Measurements from ENCODE around the gene LMAN2. TPM values are rescaled to one million over a fixed set of nuclear protein-coding genes. Genes with fewer than 3 reads are reported as not detected.
A peak's percentile ranks its signal among the peaks of the same experiment; 100 is the strongest.
"Not testable (repeated sequence)": the region's sequence is repeated elsewhere in the genome, so short reads cannot be mapped to it uniquely, and the experiment has no call there.

LMAN2 gene
- total RNA-seq, 2 experiments from 2014 or later, result 119 to 127 TPM

DNA sequence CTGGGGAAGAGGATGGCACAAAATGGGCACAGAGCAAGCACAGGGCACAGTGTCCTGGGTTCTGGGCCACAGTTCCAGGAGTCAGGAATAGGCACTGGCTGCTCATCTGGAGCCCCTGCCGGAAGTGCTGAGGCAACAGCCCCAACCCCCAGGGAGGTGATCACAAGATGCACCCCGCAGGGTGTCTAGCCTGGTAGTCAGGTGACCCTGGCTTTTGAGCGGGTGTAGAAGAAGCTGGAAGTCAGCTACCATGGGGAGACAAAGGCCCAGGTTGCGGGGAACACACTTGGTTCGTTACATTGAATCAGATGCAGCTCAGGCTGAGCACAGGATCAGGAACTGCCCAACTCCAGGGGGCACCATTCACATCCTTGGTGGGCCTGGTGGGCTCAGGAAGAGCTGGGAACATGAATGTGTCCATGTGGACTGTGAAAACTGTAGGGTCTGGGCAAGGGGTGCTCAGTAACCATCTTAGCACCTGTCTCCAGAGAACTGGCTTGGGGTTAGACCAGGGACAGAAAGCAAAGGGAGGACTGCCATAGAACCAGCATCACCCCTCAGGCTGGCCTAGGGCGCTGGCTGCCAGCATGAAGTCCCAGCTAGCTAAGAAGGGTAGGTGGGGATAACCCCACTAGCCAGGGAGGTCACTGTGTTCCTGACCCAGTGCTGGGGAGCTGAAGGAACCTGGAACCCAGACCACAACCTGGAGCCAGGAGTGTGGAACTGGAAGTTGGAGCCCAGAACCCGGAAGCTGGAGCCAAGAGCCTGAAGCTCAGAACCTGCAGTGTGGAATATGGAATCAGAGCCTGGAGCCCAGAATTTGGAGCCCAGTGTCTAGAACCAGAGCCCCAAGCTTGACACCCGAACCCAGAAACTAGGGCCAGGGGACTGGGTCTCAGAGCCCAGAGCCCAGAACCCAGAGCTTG is 26.6 kb upstream of the LMAN2 start:
- no peak overlapping the region for H3K27ac Mint-ChIP-seq
- ATAC-seq (peak; percentile 27), DNase-seq (no peak)
- POLR2A ChIA-PET, result interaction anchor here (1.6 to 2.1 kb wide), 3 partner anchors 8 to 66 kb away, joined by 3 to 8 read pairs (median 6); partner anchors contain the start of gene LMAN2
- peaks cover 49% of the 10 kb centered on the region for H3K4me1 Mint-ChIP-seq (ENCODE audit: low read depth)
- peaks cover 20% of the 10 kb centered on the region for H3K36me3 Mint-ChIP-seq (ENCODE audit: low read depth)
- no peaks in the 10 kb centered on the region for H3K27me3 Mint-ChIP-seq (ENCODE audit: low read depth)
- CTCF ChIA-PET, result interaction anchor here (0.6 to 2.7 kb wide), 13 partner anchors 8 to 266 kb away, joined by 3 to 35 read pairs (median 4); partner anchors contain the start of gene GRK6
- H3K9me3 Mint-ChIP-seq (ENCODE audit: insufficient read depth), result no peaks in the 10 kb centered on the region
- no peak overlapping the region for H3K4me3 Mint-ChIP-seq

DNA sequence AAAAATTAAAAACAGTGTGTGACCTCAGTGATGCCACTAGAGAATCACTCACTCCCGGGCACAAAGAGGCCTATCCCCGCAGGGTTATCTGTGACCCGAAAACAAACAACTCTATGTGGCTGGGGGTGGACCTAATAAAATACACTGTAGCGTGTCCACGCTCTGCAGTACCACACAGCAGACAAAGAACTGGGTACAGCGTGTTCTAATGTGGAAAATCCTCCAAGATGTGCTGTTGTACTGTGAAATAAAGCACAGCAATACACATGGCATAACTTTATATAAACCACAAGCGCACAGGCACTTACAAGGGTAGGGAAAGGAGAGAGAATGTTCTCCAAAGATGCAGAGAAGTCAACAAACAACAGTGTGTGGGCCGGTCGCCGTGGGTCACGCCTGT is 24.6 kb upstream of the LMAN2 start:
- no peak overlapping the region for H3K4me3 Mint-ChIP-seq
- no peak overlapping the region for H3K27ac Mint-ChIP-seq
- H3K4me1 Mint-ChIP-seq (ENCODE audit: low read depth), result peaks cover 54% of the 10 kb centered on the region
- H3K9me3 Mint-ChIP-seq (ENCODE audit: insufficient read depth), result no peaks in the 10 kb centered on the region
- ChIA-PET CTCF (interaction anchor here (9.3 kb wide), 1 partner anchor 14 kb away, joined by 122 read pairs; no protein-coding TSS in a partner anchor), POLR2A (no interaction called here)
- ATAC-seq (no peak), DNase-seq (no peak)
- H3K36me3 Mint-ChIP-seq (ENCODE audit: low read depth), result peaks cover 37% of the 10 kb centered on the region
- no peaks in the 10 kb centered on the region for H3K27me3 Mint-ChIP-seq (ENCODE audit: low read depth)

DNA sequence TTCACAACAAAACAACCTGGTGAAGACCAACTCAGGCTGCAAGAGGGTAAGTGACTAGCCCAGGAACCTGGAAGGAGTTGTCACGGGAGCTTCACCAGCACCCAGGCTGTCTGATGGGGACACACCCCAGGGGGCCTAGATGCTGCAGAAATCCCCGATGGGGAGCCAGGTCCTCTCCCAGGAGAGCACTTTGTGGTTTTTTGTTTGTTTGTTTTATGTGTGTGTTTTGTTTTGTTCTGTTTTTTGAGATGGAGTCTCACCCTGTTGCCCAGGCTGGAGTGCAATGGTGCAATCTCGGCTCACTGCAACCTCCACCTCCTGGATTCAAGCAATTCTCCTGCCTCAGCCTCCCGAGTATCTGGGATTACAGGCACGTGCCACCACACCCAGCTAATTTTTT is 24.0 kb upstream of the LMAN2 start:
- DNase-seq; H3K9me3 Mint-ChIP-seq (ENCODE audit: insufficient read depth); ATAC-seq; H3K4me3 Mint-ChIP-seq; POLR2A ChIA-PET; H3K27me3 Mint-ChIP-seq (ENCODE audit: low read depth); H3K27ac Mint-ChIP-seq: not testable (repeated sequence)
- CTCF ChIA-PET, result interaction anchor here (0.9 to 9.3 kb wide), 3 partner anchors 15 to 125 kb away, joined by 4 to 122 read pairs (median 4); no protein-coding TSS in a partner anchor
- H3K36me3 Mint-ChIP-seq (ENCODE audit: low read depth), result peaks cover 39% of the 10 kb centered on the region
- H3K4me1 Mint-ChIP-seq (ENCODE audit: low read depth), result peaks cover 53% of the 10 kb centered on the region

DNA sequence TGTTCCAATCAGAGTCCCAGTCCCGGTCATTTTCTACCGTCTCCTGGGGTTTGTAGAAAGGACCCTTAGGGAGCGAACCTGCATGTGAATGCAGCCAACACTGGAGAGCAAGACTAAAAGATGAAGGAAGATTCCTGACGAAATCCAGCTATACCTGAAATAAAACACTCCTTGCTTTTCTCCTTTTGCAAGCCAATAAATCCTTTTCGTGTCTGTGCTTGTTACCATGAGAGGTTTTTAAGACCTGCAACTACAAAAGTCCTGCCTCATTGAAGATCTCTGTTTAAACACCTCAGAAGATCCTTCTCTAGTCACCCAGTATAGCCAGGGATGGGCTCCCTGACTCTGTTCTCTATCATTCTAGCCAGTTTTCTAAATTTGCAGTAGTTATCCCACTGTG is 22.7 kb upstream of the LMAN2 start:
- ATAC-seq (no peak), DNase-seq (no peak)
- ChIA-PET CTCF (interaction anchor here (4.3 to 9.3 kb wide), 4 partner anchors 9 to 28 kb away, joined by 28 to 122 read pairs (median 59); partner anchors contain the start of genes PFN3, RGS14 and SLC34A1), POLR2A (interaction anchor here (4.0 kb wide), 1 partner anchor 23 kb away, joined by 18 read pairs; the partner anchor contains the start of gene LMAN2)
- no peak overlapping the region for H3K4me3 Mint-ChIP-seq
- no peaks in the 10 kb centered on the region for H3K9me3 Mint-ChIP-seq (ENCODE audit: insufficient read depth)
- H3K4me1 Mint-ChIP-seq (ENCODE audit: low read depth), result peaks cover 59% of the 10 kb centered on the region
- H3K27me3 Mint-ChIP-seq (ENCODE audit: low read depth), result no peaks in the 10 kb centered on the region
- peak overlapping the region; percentile 93 for H3K27ac Mint-ChIP-seq
- peaks cover 52% of the 10 kb centered on the region for H3K36me3 Mint-ChIP-seq (ENCODE audit: low read depth)

DNA sequence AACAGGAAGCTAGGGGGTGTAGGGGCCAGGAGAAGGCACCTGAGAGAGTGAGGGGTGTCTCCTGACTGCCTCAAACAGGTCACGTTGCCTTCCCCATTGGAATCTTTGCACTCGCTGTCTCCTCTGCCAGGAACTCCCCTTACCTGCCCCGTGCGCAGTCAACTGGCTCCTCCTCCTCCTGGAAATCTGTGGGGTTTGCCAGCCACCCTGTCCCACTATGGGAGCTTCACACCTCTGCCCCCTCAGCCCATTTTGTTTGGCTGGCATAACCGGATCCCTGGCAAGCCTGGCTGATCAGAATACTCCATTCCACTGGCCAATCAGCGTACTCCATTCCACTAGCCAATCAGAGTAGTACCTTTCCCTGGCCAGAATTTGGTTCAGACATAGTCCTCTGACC is 22.3 kb upstream of the LMAN2 start:
- CTCF ChIA-PET, result interaction anchor here (1.1 to 9.3 kb wide), 6 partner anchors 10 to 127 kb away, joined by 4 to 122 read pairs (median 38); partner anchors contain the start of genes PFN3, RGS14 and SLC34A1
- no peak overlapping the region for H3K4me3 Mint-ChIP-seq
- ATAC-seq (no peak), DNase-seq (no peak)
- H3K27ac Mint-ChIP-seq, result peak overlapping the region; percentile 93
- H3K36me3 Mint-ChIP-seq (ENCODE audit: low read depth), result peaks cover 56% of the 10 kb centered on the region
- no peaks in the 10 kb centered on the region for H3K27me3 Mint-ChIP-seq (ENCODE audit: low read depth)
- H3K9me3 Mint-ChIP-seq (ENCODE audit: insufficient read depth), result no peaks in the 10 kb centered on the region
- POLR2A ChIA-PET, result interaction anchor here (1.1 to 4.0 kb wide), 2 partner anchors 9 to 23 kb away, joined by 3 to 18 read pairs; partner anchors contain the start of gene LMAN2
- H3K4me1 Mint-ChIP-seq (ENCODE audit: low read depth), result peaks cover 60% of the 10 kb centered on the region

DNA sequence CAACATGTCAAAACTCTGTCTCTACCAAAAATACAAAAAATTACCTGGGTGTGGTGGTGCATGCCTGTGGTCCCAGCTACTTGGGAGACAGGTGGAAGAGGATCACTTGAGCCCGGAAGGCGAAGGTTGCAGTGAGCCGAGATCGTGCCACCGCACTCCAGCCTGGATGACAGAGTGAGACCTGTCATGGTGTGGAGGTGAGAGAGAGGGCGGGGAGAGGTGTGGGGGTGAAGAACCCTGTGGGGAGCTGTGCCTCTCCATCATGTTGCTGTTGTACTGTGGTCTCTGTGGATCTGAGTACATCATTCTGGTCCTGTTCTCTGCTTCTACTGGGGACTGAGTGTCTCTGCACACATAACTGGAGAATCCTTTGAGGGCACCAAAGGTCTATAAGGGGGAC is 21.4 kb upstream of the LMAN2 start:
- H3K36me3 Mint-ChIP-seq (ENCODE audit: low read depth), result peaks cover 64% of the 10 kb centered on the region
- CTCF ChIA-PET, result interaction anchor here (0.7 to 9.3 kb wide), 11 partner anchors 10 to 128 kb away, joined by 3 to 122 read pairs (median 12); partner anchors contain the start of genes MXD3, PFN3, RGS14 and SLC34A1

DNA sequence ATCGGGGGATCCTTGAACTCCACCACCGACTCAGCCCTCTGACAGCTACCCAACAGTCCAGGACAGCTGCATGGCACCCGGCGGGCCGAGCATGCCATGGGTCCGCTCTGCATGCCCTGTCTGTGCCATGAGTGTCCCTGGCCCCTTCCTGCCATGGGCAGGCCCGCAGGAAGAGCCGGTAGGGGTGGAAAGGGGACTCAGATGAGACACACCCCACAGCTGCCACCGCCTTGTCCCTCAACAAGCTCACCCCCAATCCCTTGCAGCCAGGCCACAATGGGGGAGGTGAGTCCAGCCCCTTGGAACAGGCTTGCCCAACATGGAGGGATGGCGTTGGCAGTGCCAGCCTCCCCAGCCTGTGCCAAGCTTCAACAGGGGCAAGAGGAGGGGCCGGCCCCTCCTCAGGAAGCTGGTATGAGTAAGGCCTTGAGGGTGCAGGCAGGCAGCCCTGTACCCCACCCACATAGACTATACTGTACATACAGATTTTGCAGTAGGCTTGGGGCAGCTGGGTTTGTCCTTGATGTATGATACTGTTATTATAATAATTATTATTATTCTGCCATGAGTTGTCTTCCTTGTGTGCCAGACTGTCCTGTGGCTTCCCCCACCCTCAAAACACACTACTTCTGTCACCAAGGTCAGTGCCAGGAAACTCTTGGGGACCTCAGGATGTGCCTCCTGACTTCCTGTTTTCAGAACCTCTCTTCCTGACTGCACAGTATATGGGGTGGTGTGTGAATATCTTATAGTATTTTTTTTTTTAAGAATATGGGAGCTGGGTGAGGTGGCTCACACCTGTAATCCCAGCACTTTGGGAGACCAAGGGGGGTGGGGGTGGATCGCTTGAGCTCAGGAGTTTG is 20.8 kb upstream of the LMAN2 start:
- Mint-ChIP-seq H3K27me3 (ENCODE audit: low read depth) (no peaks in the 10 kb centered on the region), H3K9me3 (ENCODE audit: insufficient read depth) (no peaks in the 10 kb centered on the region), H3K4me3 (peak overlapping the region; percentile 65), H3K36me3 (ENCODE audit: low read depth) (peaks cover 64% of the 10 kb centered on the region), H3K4me1 (ENCODE audit: low read depth) (peaks cover 68% of the 10 kb centered on the region), H3K27ac (peak overlapping the region; percentile 93)
- ATAC-seq (peak; percentile 48), DNase-seq (peak; percentile 35)
- ChIA-PET POLR2A (interaction anchor here (0.9 to 4.0 kb wide), 7 partner anchors 11 to 60 kb away, joined by 3 to 18 read pairs (median 5); partner anchors contain the start of genes LMAN2 and RGS14), CTCF (interaction anchor here (0.7 to 9.3 kb wide), 15 partner anchors 11 to 259 kb away, joined by 3 to 122 read pairs (median 10); partner anchors contain the start of genes MXD3, PFN3, RGS14 and SLC34A1)

More for the DNA sequence above, 21.4 kb upstream of the LMAN2 start:
- Mint-ChIP-seq H3K9me3 (ENCODE audit: insufficient read depth) (no peaks in the 10 kb centered on the region), H3K27me3 (ENCODE audit: low read depth) (no peaks in the 10 kb centered on the region), H3K4me1 (ENCODE audit: low read depth) (peaks cover 68% of the 10 kb centered on the region), H3K27ac (peak overlapping the region; percentile 93), H3K4me3 (peak overlapping the region; percentile 65)
- POLR2A ChIA-PET, result interaction anchor here (0.9 to 4.0 kb wide), 6 partner anchors 10 to 60 kb away, joined by 3 to 18 read pairs (median 4); partner anchors contain the start of genes LMAN2 and RGS14
- peak; percentile 35 for DNase-seq
- ATAC-seq, result peak; percentile 28

DNA sequence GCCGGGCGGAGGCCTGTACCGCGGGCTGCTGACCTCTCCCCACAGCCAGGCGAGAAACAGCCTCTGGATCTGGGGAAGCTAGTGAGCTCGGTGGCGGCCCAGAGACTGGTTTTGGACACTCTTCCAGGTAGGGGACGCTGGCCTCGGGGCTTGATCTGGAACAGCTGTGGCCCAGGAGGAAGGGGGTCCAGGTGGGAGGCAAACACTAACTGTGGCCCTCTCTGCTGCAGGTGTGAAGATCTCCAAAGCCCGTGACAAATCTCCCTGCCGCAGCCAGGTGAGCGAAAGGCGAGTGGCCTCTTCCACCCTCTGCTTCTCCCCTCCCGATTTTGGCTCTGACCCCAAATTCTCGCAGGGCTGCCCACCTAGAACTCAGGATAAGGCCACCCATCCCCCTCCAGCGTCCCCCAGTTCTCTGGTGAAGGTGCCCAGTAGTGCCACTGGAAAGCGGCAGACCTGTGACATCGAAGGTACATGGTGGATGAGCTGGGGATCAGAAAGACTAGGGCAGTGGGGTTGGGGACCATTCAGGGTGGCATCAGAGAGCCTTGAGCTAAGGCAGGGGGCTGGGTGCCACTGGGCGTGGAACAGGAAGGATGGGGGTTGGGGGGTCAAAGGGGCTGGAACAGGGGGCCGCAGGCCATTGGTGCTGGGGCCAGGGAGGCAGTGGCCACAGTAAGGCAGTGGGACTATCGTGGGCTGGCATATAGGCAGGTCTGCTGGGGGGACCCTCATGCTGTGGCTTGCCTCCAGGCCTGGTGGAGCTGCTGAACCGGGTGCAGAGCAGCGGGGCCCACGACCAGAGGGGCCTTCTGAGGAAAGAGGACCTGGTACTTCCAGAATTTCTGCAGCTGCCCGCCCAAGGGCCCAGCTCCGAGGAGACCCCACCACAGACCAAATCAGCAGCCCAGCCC is 19.9 kb upstream of the LMAN2 start:
- Mint-ChIP-seq H3K36me3 (ENCODE audit: low read depth) (peaks cover 69% of the 10 kb centered on the region), H3K27me3 (ENCODE audit: low read depth) (no peaks in the 10 kb centered on the region), H3K4me3 (peak overlapping the region; percentile 57), H3K9me3 (ENCODE audit: insufficient read depth) (no peaks in the 10 kb centered on the region), H3K4me1 (ENCODE audit: low read depth) (peaks cover 69% of the 10 kb centered on the region), H3K27ac (peak overlapping the region; percentile 80)
- no peak for DNase-seq
- POLR2A ChIA-PET, result interaction anchor here (0.6 to 4.0 kb wide), 5 partner anchors 10 to 115 kb away, joined by 3 to 18 read pairs (median 5); partner anchors contain the start of genes LMAN2 and RGS14
- ATAC-seq, result no peak
- CTCF ChIA-PET, result interaction anchor here (1.1 to 9.3 kb wide), 19 partner anchors 8 to 258 kb away, joined by 3 to 122 read pairs (median 10); partner anchors contain the start of genes F12, LMAN2, MXD3 and PFN3

DNA sequence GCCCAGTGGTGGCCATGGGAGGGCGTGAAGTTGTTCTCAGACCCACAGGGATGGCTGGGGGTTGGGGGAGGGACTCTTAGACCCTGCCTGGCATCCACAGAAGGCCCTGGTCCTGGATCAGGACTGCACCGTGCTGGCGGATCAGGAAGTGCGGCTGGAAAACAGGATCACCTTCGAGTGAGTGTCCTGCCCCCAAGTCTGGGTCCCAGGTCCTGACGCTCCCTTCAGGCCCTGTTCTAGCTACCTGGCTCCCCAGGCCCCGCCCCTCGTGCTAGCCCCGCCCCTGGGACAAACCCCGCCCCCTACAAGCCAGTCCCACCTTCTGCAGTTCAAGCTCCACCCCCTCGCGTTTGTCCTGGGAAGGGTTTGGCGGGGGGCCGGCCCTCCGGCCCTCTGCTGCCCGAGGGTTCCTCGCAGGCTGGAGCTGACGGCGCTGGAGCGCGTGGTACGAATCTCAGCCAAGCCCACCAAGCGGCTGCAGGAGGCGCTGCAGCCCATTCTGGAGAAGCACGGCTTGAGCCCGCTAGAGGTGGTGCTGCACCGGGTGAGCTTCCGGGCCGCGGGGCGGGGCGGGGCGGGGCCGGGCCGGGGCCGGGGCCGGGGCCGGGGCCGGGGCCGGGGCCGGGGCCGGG is 19.1 kb upstream of the LMAN2 start:
- DNase-seq (peak; percentile 63), ATAC-seq (peak; percentile 62)
- ChIA-PET CTCF (interaction anchor here (0.7 to 9.3 kb wide), 20 partner anchors 7 to 256 kb away, joined by 3 to 122 read pairs (median 8); partner anchors contain the start of genes F12, LMAN2, MXD3 and PFN3), POLR2A (interaction anchor here (0.6 to 4.0 kb wide), 4 partner anchors 8 to 114 kb away, joined by 3 to 18 read pairs (median 4); partner anchors contain the start of gene LMAN2)
- peak overlapping the region; percentile 31 for H3K4me3 Mint-ChIP-seq
- no peaks in the 10 kb centered on the region for H3K9me3 Mint-ChIP-seq (ENCODE audit: insufficient read depth)
- H3K27me3 Mint-ChIP-seq (ENCODE audit: low read depth), result no peaks in the 10 kb centered on the region
- H3K27ac Mint-ChIP-seq, result no peak overlapping the region
- H3K4me1 Mint-ChIP-seq (ENCODE audit: low read depth), result peaks cover 70% of the 10 kb centered on the region
- H3K36me3 Mint-ChIP-seq (ENCODE audit: low read depth), result peaks cover 74% of the 10 kb centered on the region

Data from activated CD8-positive, alpha-beta T cell treated with anti-CD3 and anti-CD28 coated beads, Interleukin-2, amount 10 ng/mL, durations not matched to agents 7 days and 5 days (primary cell).